Stimulated activated naive CD8-positive, alpha-beta T cell treated with anti-CD3 and anti-CD28 coated beads, Interleukin-15, amount 100 ng/mL, for 72 hours (primary cell): ENCODE measurements around the gene FAAP20.

ENCODE experiments used
- ATAC-seq: fragments of 150-1000 bp; cut with Tn5 transposase; 2 replicates; pipeline ENCODE4 v1.10.0; 2021; ENCODE audit warnings: mild to moderate bottlenecking, moderate library complexity
- DNase-seq, 2 donors: peaks; one replicate each; pipeline ENCODE4 v3.0.0; 2021 to 2022
- H3K27ac Mint-ChIP-seq, 2 donors: one replicate each; pipeline ENCODE4 v1.8.0; 2022; ENCODE audit warnings: mild to moderate bottlenecking in 2 of 2, mixed read lengths in 2 of 2, moderate library complexity in 2 of 2
- H3K27me3 Mint-ChIP-seq: one replicate; pipeline ENCODE4 v1.8.0; 2022; ENCODE audit warnings: mixed read lengths
- H3K4me1 Mint-ChIP-seq: one replicate; pipeline ENCODE4 v1.8.0; 2022; ENCODE audit warnings: mild to moderate bottlenecking, mixed read lengths
- H3K4me3 Mint-ChIP-seq, 2 donors: one replicate each; pipeline ENCODE4 v1.8.0; 2022; ENCODE audit warnings: mild to moderate bottlenecking in 2 of 2, mixed read lengths in 2 of 2, moderate library complexity in 1 of 2
- H3K9me3 Mint-ChIP-seq, 2 donors: one replicate each; pipeline ENCODE4 v1.8.0; 2022; ENCODE audit warnings: mixed read lengths in 2 of 2

The FAAP20 gene

DNA sequence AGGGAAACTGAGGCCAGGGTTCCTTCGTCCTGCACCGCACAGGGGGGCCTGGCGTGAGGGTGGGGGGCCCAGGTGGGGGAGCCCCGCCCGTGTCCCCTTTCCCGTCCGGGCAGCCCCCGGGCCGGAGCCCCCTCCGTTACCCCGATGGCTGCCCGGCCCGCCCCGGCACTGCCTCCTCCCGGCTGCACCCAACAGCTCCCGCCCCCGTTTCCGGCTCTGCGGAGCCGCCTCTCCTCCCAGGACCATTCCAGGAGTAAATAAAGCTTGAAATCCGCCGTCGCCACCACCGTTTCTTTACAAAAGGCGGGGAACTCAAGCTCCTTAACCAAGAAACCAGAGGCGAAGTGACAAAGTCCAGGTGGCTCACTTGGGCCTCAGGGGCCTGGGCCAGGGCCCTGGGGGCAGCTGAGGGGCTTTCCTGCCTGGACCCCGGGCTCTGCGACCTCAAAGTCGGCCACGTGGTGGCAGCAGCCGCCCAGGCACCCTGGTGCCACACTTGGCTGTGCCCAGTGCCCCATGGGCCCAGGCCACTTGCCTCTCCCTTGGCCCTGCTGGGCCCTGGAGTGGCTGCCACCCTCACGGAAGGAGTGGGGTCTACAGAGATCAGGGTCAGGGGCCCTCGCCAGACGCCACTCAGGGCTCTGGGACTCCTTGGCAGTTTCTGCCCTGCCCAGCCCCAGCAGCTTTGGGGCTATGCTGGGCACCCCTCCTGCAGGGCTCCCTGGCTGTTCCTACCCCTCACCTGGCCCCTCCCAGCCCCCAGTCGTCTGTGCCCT lies 514 bp upstream of the FAAP20 start:
- ATAC-seq = peak; percentile 81
- peaks cover 65% of the 10 kb centered on the region for H3K4me1 Mint-ChIP-seq
- peak overlapping the region; percentile 90 to 93 for H3K4me3 Mint-ChIP-seq
- H3K9me3 Mint-ChIP-seq = no peaks in the 10 kb centered on the region
- no peaks in the 10 kb centered on the region for H3K27me3 Mint-ChIP-seq
- peak; percentile 92 to 95 for DNase-seq
- peak overlapping the region; percentile 96 to 97 for H3K27ac Mint-ChIP-seq

DNA sequence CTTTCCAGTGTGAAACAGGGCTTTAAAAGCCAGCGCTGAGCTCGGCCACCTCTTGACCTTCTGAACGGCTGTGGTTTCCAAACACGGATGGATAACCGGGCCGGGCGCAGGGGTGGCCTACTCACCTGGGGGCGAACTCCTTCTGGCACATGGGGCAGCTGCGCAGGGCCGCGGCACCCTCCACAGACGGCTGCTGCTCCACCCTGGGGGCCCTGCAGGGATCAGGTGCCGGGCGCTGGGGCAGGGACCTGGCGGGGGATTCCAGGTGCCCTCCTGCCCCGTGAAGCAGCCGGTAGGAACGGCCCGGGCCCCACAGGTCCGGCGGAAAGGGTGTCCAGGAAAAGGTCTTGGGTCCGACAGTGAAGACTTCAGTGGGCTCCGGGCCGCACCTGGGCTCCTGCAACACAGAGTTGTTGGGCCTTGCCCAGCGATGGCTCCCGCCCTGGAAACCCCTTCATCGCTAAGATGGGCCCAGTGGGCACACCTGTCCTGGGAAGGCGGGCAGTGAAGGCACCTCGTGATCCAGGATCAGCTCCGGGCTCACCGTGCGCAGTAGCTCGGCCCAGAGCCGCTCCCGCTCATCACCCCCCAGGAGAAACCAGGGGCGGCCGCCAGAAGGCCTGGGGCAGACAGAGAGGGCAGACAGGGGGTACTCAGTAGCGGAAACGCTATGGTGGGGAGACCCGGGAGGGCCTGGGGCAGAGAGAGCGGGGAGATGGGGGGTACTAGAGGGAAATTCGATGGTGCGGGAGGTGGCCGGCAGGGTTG lies 874 bp downstream of the FAAP20 start:
- Mint-ChIP-seq H3K27ac (peak overlapping the region; percentile 91 to 95), H3K9me3 (no peaks in the 10 kb centered on the region), H3K4me3 (peak overlapping the region; percentile 81 to 91), H3K4me1 (peaks cover 63% of the 10 kb centered on the region), H3K27me3 (no peaks in the 10 kb centered on the region)
- ATAC-seq (no peak), DNase-seq (no peak)

DNA sequence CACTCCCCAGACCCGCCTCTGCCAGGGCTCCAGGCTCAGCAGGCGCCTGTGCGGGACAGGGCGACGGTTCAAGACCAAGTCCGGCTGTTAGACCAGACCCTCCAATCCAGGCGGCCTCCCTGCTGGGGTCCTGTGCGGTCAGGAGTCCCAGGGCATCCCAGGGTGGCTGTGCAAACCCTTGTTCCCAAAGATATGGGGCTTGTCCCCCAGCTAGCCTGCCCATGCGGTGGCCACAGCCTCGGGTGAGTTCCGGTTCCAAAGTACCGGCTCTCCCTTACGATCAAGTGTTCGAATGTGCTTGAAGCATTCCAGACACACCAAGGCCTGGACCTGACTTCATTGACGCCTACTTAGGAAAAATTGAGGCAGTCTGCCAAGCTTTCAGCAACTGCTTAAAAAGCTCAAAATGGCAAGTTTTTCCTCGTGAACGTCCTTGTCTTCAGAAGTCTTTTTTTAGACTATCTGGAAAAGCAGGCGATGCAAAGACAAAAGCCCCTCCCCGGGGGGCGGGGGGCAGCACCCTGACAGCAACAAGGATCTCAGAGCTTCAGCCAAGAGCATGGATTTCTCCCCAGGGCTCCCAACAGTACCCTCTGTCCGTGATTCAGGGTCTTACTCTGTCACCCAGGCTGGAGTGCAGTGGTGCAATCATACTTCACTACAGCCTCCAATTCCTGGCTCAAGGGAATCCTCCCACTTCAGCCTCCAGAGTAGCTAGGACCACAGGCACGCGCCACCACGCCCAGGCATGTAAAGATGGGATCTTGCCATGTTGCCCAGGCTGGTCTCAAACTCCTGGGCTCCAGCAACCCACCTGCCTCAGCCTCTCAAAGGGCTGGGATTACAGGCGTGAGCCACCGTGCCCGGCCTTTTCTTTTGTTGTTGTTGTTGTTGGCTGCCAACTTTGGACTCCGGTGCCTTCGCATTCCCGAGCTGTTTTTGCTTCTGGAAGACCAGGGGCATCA lies 2.3 kb downstream of the FAAP20 start:
- Mint-ChIP-seq H3K9me3 (no peaks in the 10 kb centered on the region), H3K4me3 (peak overlapping the region; percentile 3 to 42), H3K4me1 (peaks cover 54% of the 10 kb centered on the region), H3K27me3 (no peaks in the 10 kb centered on the region), H3K27ac (no peak overlapping the region)
- DNase-seq (no peak), ATAC-seq (no peak)

DNA sequence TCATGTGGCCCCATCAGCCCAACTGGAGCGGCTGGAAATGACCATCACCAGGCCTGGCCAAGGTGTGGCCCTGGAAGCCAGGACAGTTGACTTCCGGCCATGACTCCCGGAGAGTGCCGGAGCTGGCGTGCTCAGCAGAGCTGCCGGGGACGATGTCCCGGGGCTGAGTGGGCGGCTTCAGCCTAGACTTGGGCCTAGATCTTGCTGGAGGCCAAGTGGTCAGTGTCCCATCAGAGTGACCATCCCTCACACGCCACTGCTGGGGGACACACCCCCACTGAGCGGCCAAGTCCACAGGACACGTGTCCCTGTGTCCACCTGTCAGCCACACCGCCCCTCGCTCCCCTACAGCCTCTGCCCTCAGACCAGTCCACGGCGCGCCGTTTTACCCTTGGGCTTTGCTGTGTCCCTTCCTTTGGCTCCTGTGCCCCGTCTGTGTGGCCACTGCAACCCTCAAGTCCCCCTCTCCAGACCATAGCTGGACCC lies 4.0 kb downstream of the FAAP20 start:
- H3K4me3 Mint-ChIP-seq = peak overlapping the region; percentile 19 to 76
- DNase-seq = no peak
- H3K27me3 Mint-ChIP-seq = no peaks in the 10 kb centered on the region
- H3K4me1 Mint-ChIP-seq = peaks cover 50% of the 10 kb centered on the region
- ATAC-seq = no peak
- no peaks in the 10 kb centered on the region for H3K9me3 Mint-ChIP-seq
- H3K27ac Mint-ChIP-seq = no peak overlapping the region

DNA sequence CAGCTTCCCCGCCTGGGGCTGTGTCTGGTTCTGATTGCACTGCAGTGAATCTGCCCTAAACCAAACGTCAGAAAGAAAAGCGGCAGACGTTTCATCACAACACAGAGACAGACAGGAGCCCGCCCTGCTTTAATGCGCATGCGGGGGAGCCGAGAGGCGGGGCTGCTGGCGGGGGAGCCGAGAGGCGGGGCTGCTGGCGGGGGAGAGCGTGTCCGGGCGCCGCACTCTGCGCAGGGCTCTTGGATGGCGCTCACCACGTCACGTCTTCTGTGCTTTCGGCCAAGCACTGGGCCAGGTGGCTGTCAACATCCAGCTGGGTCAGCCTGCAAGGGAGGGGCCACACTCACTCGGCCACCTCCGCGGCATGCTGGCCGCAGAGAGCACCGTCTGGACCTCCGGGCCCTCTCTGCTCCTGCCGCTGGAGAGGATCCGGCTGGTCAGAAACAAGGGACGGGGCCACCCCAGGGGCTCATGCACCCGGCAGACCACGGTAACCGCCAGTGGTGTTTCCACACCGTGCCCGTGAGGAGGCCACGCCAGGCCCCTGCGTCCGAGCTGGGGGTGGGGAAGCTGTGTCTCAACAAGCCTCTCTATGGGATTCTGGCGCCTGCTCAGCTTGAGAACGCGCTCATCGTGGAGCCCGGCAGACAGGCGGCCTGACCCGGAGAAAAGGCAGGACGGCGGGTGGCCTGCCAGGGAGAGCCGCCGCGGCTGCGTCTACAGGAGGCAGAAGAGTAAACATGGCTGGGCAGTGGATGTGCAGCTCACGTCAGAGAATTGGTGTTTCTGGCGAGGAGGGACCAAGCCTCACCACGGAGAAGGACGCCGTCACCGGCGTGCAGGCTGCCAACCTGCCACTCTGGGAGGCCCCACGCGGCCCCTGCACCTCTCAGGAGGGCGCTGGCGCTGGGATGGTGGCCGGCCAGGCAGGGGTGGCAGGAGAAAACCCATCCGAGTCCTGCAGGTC lies 4.8 kb downstream of the FAAP20 start:
- H3K4me1 Mint-ChIP-seq = peaks cover 50% of the 10 kb centered on the region
- ATAC-seq = peak; percentile 90
- no peaks in the 10 kb centered on the region for H3K9me3 Mint-ChIP-seq
- peak; percentile 88 to 89 for DNase-seq
- H3K4me3 Mint-ChIP-seq = peak overlapping the region; percentile 68 to 84
- peak overlapping the region; percentile 69 to 85 for H3K27ac Mint-ChIP-seq
- no peaks in the 10 kb centered on the region for H3K27me3 Mint-ChIP-seq

DNA sequence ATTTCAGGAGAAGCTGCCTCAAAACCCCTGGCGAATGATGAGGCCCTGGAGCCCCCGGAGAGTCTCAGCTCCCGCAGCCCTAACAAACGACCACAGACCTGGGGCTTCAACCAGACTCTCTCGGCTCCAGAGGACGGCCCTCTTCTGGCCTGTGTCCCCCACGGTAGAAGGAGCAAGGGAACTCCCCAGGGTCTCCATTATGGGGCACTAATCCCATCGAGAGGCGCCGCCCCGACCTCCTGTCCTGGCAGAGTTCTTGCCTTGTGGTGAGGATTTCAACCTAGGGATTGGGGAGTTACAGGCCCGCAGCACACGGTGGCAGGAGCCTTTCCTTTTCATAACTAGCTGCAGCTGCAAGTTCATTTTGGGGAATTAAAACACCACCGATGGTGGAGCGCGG lies 6.2 kb downstream of the FAAP20 start:
- Mint-ChIP-seq H3K4me1 (peaks cover 44% of the 10 kb centered on the region), H3K9me3 (no peaks in the 10 kb centered on the region), H3K4me3 (no peak overlapping the region), H3K27ac (no peak overlapping the region), H3K27me3 (no peaks in the 10 kb centered on the region)
- ATAC-seq = no peak
- DNase-seq = no peak

DNA sequence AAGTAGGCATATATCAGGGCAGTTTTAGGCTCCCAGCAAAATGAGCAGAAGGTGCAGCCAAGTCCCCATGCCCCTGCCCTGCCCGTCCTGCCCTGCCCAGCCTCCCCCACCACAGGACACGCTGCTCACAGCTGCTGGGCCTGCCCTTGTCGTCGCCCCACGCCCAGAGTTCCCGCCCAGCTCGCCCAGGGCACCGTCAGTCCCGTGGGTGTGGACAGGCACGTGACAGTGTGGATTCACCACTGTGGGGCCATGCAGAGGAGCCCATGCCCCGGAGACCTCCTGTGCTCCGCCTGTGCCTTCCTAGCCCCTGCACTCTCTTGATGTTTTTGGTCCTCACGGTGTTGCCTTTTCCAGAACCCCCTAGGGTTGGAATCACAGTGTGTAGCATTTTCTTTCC lies 7.0 kb downstream of the FAAP20 start:
- Mint-ChIP-seq H3K27ac (no peak overlapping the region), H3K4me3 (no peak overlapping the region), H3K27me3 (no peaks in the 10 kb centered on the region), H3K4me1 (peaks cover 36% of the 10 kb centered on the region), H3K9me3 (no peaks in the 10 kb centered on the region)
- no peak for DNase-seq
- no peak for ATAC-seq

DNA sequence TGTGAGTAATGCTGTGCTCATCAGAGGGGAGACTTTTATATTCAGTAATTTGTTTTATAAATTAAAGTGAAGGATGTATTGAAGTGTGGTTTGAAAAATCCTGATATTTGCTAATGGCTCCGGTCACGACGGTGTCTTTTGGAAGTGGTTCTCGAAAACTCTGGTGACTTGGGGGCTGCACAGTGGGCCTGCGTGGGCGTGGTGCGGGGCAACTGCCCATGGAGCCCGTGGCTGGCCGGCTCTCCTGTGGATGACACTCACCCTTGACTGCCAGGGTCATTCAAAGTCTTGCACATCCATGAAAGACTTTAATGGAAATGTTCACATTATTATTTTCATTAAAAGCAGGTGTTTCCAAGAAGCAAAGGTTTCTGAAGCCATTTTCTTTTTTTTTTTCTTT lies 7.7 kb downstream of the FAAP20 start:
- Mint-ChIP-seq H3K27me3 (no peaks in the 10 kb centered on the region), H3K9me3 (no peaks in the 10 kb centered on the region), H3K4me1 (peaks cover 33% of the 10 kb centered on the region)

DNA sequence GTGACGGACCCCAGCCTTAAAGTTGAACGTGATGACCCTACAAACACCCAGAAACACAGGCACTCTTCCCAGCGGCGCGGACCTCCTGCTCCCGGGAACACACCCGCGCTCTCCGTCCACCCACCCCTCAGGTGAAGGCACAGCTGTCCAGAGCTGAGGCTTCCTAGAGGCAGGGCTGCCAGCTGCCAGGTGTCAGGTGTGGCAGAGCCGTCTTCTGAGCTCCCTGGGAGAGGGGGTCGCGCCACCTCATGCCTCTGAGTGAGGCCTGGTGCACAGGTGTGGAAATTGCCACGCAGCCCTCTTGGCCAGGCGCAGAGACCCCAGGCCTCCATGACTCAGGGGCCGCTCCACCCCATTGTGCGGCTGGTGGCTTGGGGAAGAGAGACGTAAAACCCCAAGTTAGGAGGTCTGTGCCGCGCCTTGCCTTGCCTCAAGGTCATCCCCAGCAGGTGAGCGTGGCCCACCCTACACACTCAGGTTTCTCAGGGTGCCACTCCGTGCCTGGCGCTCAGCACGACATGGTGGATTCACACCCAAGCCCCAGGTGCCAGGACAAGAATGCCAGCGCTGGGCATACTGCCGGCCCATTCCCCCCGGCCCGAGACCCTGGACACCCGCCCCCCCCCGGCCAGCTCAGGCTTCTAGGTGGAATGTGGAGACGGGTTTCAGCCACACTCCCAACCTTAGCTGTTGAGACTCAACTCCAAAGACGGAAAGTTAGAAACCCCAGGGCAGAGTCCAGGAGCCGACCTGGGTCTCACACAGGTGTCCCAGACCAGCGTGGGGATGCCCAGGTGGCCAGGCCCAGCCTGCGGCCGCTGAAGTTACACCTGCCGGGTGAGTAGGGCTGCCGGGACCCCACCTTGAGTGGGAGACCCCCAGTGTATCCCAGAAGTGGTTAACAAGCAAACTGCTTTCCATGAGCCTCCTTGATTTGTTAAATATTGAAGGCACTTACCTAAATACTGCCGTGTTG lies 8.4 kb downstream of the FAAP20 start:
- H3K27me3 Mint-ChIP-seq = no peaks in the 10 kb centered on the region

More for the DNA sequence above, 7.7 kb downstream of the FAAP20 start:
- ATAC-seq (no peak), DNase-seq (no peak)
- no peak overlapping the region for H3K4me3 Mint-ChIP-seq
- H3K27ac Mint-ChIP-seq = no peak overlapping the region

DNA sequence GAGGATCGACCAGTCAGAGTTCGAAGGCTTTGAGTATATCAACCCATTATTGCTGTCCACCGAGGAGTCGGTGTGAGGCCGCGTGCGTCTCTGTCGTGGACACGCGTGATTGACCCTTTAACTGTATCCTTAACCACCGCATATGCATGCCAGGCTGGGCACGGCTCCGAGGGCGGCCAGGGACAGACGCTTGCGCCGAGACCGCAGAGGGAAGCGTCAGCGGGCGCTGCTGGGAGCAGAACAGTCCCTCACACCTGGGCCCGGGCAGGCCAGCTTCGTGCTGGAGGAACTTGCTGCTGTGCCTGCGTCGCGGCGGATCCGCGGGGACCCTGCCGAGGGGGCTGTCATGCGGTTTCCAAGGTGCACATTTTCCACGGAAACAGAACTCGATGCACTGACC lies 9.6 kb downstream of the FAAP20 start:
- DNase-seq (no peak), ATAC-seq (no peak)
- Mint-ChIP-seq H3K4me1 (peaks cover 15% of the 10 kb centered on the region), H3K27ac (peak overlapping the region in 1 of 2 donors; percentile 12), H3K27me3 (no peaks in the 10 kb centered on the region), H3K4me3 (no peak overlapping the region), H3K9me3 (no peaks in the 10 kb centered on the region)

More for the DNA sequence above, 8.4 kb downstream of the FAAP20 start:
- peaks cover 26% of the 10 kb centered on the region for H3K4me1 Mint-ChIP-seq
- H3K9me3 Mint-ChIP-seq = no peaks in the 10 kb centered on the region
- DNase-seq (no peak), ATAC-seq (no peak)
- H3K4me3 Mint-ChIP-seq = no peak overlapping the region
- H3K27ac Mint-ChIP-seq = no peak overlapping the region

DNA sequence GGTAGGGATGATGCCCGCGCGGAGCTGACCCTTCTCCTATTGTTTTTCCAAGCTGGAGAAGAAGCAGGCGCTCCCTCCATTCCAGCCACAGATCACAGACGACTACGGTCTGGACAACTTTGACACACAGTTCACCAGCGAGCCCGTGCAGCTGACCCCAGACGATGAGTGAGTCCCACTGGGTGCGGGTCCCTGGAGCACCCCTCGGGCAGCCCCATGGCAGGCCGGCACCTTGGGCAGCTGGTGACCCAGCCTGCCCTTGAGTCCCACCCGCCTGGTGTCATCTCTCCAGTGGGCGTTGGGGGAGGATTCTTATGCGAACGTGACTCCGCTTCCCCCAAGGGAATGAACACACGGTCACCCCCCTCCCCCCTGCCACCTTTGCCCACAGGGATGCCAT lies 10.0 kb downstream of the FAAP20 start:
- H3K27ac Mint-ChIP-seq = no peak overlapping the region
- ATAC-seq (no peak), DNase-seq (no peak)
- H3K4me1 Mint-ChIP-seq = peaks cover 14% of the 10 kb centered on the region
- no peaks in the 10 kb centered on the region for H3K9me3 Mint-ChIP-seq
- H3K27me3 Mint-ChIP-seq = no peaks in the 10 kb centered on the region
- no peak overlapping the region for H3K4me3 Mint-ChIP-seq

DNA sequence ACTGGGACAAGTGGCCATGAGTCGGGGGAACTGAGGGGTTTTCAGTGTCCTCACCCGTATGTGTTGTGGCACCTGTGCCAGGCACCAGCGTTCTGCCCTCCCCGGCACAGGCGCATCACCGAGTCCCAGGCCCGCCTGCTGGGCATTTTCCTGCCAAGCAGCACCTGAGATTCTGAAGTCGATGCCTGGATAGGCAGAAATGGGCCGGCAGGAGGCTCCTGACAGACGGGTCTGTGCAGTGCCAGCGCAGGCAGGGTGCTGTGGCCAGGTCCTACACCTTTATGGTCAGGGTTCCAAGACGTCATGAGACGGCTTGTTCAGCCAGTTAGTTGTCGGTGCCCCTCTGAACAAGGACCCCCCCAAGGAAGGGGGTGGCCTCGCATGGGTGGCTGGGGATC lies 10.6 kb downstream of the FAAP20 start:
- ATAC-seq = no peak
- Mint-ChIP-seq H3K9me3 (no peaks in the 10 kb centered on the region), H3K27ac (no peak overlapping the region), H3K27me3 (no peaks in the 10 kb centered on the region), H3K4me3 (no peak overlapping the region), H3K4me1 (peaks cover 10% of the 10 kb centered on the region)
- no peak for DNase-seq

DNA sequence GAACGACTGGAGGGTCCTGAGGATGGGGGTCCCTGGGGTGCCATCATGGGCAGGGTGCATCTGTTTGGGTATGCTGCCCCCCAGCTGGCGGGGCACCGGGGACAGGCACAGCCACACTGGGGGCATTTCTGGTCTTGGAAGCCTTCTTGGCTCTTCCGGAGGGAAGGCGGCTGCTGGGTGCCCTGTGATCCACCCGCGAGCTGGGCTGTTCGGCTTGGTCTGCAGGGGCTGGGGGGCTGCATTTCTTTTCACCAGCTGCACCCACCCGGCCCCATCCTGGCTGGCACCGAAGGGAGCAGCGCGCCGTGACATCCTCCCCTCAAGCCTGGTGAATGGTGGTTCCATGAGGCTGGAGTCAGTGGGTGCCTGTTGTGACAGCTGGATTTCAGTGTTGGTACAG lies 12.2 kb downstream of the FAAP20 start:
- no peaks in the 10 kb centered on the region for H3K27me3 Mint-ChIP-seq
- peak overlapping the region in 1 of 2 donors; percentile 38 for H3K27ac Mint-ChIP-seq

More for the DNA sequence above, 12.2 kb downstream of the FAAP20 start:
- H3K4me1 Mint-ChIP-seq = peaks cover 10% of the 10 kb centered on the region
- ATAC-seq (no peak), DNase-seq (no peak)
- H3K9me3 Mint-ChIP-seq = no peaks in the 10 kb centered on the region
- H3K4me3 Mint-ChIP-seq = no peak overlapping the region
